A673 (cell line): ENCODE data around the gene NXT1.

Source experiments
- EZH2 ChIP-seq: fragments of 200-600 bp; sonication (generic); IDR thresholded peaks from 2 replicates; pipeline ENCODE4 v1.6.1; 2017; ENCODE audit warnings: borderline replicate concordance, low read depth, mild to moderate bottlenecking, mixed read lengths, antibody characterized with exemption, low read length; ENCODE audit not compliant: poor library complexity, severe bottlenecking
- TF ChIP-seq, protein P1 (sequence below): fragments of 300-800, 200-600 bp; sonication (generic); conservative IDR thresholded peaks from 2 replicates; pipeline ENCODE4 v1.5.1; 2017; ENCODE audit warnings: low read depth, mild to moderate bottlenecking, antibody characterized with exemption, low read length, moderate library complexity, mixed read lengths

DNA sequence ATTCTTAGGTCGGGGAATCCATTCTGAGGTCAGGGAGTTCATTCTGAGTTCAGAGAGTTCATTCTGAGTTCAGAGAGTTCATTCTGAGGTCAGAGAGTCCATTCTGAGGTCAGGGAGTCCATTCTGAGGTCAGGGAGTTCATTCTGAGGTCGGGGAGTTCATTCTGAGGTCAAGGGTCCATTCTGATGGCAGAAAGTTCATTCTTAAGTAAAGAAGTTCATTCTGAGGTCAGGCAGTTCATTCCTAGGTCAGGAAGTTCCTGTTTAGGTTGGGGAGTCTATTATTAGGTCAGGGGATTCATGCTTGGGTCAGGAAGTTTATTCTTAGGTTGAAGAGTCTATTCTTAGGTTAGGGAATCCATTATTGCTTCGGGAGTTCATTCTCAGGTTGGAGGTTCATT, 16.5 kb upstream of the NXT1 start:
- no peak for TF ChIP-seq EZH2
- TF ChIP-seq, protein P1, sequence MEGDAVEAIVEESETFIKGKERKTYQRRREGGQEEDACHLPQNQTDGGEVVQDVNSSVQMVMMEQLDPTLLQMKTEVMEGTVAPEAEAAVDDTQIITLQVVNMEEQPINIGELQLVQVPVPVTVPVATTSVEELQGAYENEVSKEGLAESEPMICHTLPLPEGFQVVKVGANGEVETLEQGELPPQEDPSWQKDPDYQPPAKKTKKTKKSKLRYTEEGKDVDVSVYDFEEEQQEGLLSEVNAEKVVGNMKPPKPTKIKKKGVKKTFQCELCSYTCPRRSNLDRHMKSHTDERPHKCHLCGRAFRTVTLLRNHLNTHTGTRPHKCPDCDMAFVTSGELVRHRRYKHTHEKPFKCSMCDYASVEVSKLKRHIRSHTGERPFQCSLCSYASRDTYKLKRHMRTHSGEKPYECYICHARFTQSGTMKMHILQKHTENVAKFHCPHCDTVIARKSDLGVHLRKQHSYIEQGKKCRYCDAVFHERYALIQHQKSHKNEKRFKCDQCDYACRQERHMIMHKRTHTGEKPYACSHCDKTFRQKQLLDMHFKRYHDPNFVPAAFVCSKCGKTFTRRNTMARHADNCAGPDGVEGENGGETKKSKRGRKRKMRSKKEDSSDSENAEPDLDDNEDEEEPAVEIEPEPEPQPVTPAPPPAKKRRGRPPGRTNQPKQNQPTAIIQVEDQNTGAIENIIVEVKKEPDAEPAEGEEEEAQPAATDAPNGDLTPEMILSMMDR = no peak
